Cardiac fibroblast (primary cell): ENCODE data around the gene FOSL2.

ENCODE experiments used
- DNase-seq, 2 donors: peaks; one replicate each; pipeline versions ENCODE4 v3.0.0 to v3.0.0-alpha.2; 2010; ENCODE audit warnings: low read depth in 2 of 2
- H3K4me3 ChIP-seq, 2 donors: replicated peaks in 1 of 2; 1 replicate in 1 of 2; 2 replicates in 1 of 2; pipeline ENCODE4 v1.5.1; 2011; ENCODE audit warnings: low read depth in 2 of 2, low read length in 2 of 2, mild to moderate bottlenecking in 2 of 2, moderate library complexity in 1 of 2
- CTCF ChIP-seq: IDR thresholded peaks from one replicate; pipeline ENCODE4 v1.5.1; 2011; ENCODE audit warnings: low read depth, mild to moderate bottlenecking, low read length, inconsistent platforms

FOSL2 gene

GRCh38 chr2:28351621-28352020 is 41.0 kb upstream of the FOSL2 start:
- DNase-seq = no peak
- H3K4me3 ChIP-seq = no peak overlapping the region
- TF ChIP-seq CTCF = no peak

- no peak overlapping the region for H3K4me3 ChIP-seq
- no peak for DNase-seq
- TF ChIP-seq CTCF = no peak
These were observed 40.6 kb upstream of the FOSL2 start for GRCh38 chr2:28352104-28352503.

GRCh38 chr2:28352610-28353195 is 40.0 kb upstream of the FOSL2 start:
- H3K4me3 ChIP-seq = no peak overlapping the region
- TF ChIP-seq CTCF = no peak
- no peak for DNase-seq

- no peak for DNase-seq
- H3K4me3 ChIP-seq = no peak overlapping the region
- TF ChIP-seq CTCF = no peak
These were observed 37.6 kb upstream of the FOSL2 start for GRCh38 chr2:28354920-28355520.

- no peak overlapping the region for H3K4me3 ChIP-seq
- no peak for TF ChIP-seq CTCF
- DNase-seq = peak in 1 of 2 donors; percentile 49
These were observed 37.0 kb upstream of the FOSL2 start for GRCh38 chr2:28355521-28356094.

GRCh38 chr2:28356095-28356911 is 36.4 kb upstream of the FOSL2 start:
- peak; percentile 88 to 93 for DNase-seq
- no peak for TF ChIP-seq CTCF
- no peak overlapping the region for H3K4me3 ChIP-seq
